Gastrocnemius medialis (tissue), 4 donors: ENCODE measurements around the gene IFRD1.

Source experiments
- POLR2A ChIP-seq, 2 donors: fragments of 450-650 bp; IDR thresholded peaks; one replicate each; pipeline ENCODE4 v1.6.1; 2017; ENCODE audit warnings: antibody characterized with exemption in 2 of 2, mild to moderate bottlenecking in 2 of 2, moderate library complexity in 2 of 2
- TF ChIP-seq, protein P1 (sequence below), 5 experiments: fragments of 450-650 bp in 3 of 5; fragments of 200-600 bp in 2 of 5; sonication (generic) in 2 of 5; IDR thresholded peaks in 4 of 5; conservative IDR thresholded peaks in 1 of 5; 1 replicate in 4 of 5; 2 replicates in 1 of 5; pipeline ENCODE4 v1.5.1; 2016 to 2019; ENCODE audit warnings: antibody characterized with exemption in 5 of 5, mild to moderate bottlenecking in 3 of 5, moderate library complexity in 3 of 5

DNA sequence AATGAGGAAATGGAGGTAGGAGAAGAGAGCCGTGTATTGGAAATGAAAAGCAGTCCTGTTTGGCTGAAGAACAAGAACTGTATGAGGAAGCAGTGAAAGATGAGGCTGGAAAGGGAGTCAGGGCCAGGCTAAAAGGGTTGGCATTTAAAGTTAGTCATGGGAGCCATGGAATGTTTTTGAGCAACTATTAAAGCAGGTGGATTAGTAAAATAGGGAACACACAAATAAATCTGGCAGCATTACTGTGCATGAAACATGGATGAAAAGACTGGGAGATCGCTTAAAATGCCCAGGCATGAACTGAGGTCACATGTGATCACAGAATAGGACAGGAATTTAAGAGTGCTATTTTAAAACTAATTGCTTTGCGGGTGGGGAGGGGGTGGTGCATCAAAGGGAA, 1.4 kb upstream of the IFRD1 start:
- TF ChIP-seq, protein P1, sequence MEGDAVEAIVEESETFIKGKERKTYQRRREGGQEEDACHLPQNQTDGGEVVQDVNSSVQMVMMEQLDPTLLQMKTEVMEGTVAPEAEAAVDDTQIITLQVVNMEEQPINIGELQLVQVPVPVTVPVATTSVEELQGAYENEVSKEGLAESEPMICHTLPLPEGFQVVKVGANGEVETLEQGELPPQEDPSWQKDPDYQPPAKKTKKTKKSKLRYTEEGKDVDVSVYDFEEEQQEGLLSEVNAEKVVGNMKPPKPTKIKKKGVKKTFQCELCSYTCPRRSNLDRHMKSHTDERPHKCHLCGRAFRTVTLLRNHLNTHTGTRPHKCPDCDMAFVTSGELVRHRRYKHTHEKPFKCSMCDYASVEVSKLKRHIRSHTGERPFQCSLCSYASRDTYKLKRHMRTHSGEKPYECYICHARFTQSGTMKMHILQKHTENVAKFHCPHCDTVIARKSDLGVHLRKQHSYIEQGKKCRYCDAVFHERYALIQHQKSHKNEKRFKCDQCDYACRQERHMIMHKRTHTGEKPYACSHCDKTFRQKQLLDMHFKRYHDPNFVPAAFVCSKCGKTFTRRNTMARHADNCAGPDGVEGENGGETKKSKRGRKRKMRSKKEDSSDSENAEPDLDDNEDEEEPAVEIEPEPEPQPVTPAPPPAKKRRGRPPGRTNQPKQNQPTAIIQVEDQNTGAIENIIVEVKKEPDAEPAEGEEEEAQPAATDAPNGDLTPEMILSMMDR (IDR thresholded peaks at IDR 0.05 in 4 of 5, conservative IDR thresholded peaks at IDR 0.05 in 1 of 5) = no peak
- TF ChIP-seq POLR2A (IDR thresholded peaks at IDR 0.05) = no peak
